Measurements from ENCODE around the gene MAPK6.
A peak's percentile ranks its signal among the peaks of the same experiment; 100 is the strongest.

MAPK6 gene

DNA sequence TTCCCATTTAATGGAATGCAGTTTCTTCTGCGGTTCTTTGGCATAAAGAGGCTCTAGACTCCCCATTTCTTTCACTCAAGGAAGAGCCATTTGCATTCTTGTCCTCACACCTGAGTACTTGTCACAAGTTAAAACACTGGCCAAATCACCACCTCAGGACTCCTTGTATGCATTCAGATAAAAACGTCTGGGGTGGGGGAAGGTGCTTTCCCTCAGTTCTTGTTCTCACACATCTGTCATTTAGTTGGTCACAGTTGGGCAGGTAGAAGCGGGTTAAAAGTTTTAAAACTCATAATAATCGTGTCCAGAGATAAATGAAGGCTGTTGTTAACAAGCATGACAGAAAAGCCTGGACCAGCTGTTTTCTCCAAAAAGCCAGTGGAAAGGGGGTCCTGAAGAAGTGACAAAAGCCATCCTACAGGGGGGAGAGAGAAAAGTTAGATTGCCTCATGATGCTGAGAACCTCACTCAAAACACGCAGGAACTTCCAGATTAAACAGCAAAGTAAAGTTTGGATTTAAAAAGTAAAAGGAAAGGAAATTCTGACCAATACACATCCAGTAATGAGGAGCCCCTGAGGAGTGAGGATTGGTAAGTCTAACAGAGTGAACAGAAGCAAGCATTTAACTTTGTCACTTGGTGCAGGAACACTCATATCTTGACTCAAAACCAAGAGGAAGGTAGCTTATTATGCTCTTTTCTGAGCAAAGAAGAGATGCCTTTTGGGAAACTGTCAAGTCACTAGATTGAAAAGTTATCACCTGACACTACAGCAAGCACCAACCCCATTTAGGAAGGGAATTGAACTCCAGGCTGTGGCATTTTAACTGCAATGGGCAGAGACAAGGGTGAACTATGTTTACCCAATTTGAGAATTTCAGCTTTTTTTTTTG, 90.8 kb downstream of the MAPK6 start:
- Mint-ChIP-seq H3K4me3 (no peak overlapping the region), H3K9me3 (ENCODE audit: low read depth) (no peaks in the 10 kb centered on the region), H3K4me1 (ENCODE audit: low read depth) (peaks cover 4% of the 10 kb centered on the region), H3K27me3 (peaks cover 22% of the 10 kb centered on the region), H3K27ac (no peak overlapping the region), H3K36me3 (no peaks in the 10 kb centered on the region)

DNA sequence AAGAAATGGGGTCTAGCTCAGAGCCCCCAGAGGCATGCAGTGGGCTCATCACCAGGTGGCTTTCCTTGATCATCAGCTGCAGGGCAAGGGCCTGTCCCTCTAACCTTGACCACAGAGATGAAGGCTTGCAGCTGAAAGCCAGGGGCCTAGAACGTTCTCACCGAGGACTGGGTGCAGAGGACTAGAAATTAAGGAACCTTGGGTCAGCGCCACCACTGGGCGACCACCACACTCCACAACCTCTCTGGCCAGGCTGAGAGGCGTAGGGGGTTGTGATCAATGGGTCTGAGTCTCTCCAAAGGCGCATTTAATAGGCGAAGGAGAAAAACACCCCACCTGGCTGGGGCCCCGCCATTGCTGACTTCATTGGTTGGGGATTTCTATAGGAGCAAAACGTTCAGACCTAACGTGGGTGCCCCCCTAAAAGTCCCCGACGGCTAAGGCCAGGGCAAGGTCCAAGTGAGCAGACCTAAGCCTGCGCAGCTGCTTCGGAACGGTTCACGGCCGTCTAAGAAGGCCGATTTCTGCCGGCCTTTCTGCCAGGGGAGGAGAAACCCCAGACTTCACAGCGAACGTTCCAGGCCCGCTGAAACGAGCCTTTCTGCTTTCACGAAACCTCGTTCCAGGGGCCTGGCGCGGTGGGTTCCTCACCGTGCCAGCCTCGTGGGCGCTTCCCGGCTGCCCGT, 92.6 kb downstream of the MAPK6 start:
- peaks cover 20% of the 10 kb centered on the region for H3K27me3 Mint-ChIP-seq
- peak overlapping the region; percentile 73 for H3K4me3 Mint-ChIP-seq
- H3K9me3 Mint-ChIP-seq (ENCODE audit: low read depth) = no peaks in the 10 kb centered on the region
- H3K27ac Mint-ChIP-seq = no peak overlapping the region
- peaks cover 15% of the 10 kb centered on the region for H3K4me1 Mint-ChIP-seq (ENCODE audit: low read depth)
- H3K36me3 Mint-ChIP-seq = no peaks in the 10 kb centered on the region

DNA sequence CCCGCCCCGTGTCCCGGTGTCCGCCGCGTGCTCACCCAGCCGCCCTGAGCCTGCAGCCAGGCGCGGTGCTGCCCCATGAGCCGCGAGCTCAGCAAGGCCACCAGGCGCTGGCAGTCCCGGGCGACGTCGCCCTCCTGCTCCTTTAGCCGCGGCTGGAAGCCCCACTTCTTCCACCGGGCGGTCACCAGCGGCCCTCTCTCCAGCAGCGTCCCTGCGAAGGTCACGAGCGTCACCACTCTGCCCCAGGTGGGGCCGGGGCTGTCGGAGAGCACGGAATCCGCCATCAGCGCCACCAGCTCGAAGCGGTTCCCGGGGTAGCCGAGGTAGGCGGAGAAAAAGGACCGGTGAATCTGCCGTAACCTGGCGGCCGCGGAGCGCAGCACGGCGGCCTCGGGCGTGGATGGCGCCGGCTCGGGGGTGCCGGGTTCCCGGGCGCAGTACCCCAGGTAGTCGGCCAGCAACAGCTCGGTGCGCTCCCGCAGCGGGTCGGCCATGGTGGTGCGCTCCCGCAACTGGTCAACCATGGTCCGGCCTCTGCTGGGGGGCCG, 93.3 kb downstream of the MAPK6 start:
- H3K4me3 Mint-ChIP-seq = peak overlapping the region; percentile 73
- H3K9me3 Mint-ChIP-seq (ENCODE audit: low read depth) = no peaks in the 10 kb centered on the region
- H3K36me3 Mint-ChIP-seq = no peaks in the 10 kb centered on the region
- H3K4me1 Mint-ChIP-seq (ENCODE audit: low read depth) = peaks cover 15% of the 10 kb centered on the region
- no peak overlapping the region for H3K27ac Mint-ChIP-seq
- peaks cover 18% of the 10 kb centered on the region for H3K27me3 Mint-ChIP-seq

DNA sequence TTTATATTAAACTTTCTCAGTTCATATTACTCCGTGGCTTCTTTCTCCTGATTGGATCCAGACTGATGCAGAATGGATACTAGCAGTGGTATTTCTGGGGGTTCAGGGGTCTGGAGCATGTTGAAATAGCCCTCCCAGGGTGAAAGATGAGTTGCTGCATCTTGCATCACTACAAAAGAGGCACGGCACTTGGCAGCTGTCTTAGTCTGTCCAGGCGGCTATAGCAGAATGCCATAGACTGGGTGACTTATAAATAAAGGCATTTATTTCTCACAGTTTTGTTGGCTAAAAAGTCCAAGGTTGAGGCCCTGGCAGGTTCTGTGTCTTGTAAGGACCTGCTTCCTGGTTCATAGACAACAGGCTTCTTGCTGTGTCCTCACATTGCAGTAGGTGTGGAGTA, 94.2 kb downstream of the MAPK6 start:
- H3K36me3 Mint-ChIP-seq = no peaks in the 10 kb centered on the region
- no peaks in the 10 kb centered on the region for H3K9me3 Mint-ChIP-seq (ENCODE audit: low read depth)
- H3K4me3 Mint-ChIP-seq = peak overlapping the region; percentile 73
- H3K4me1 Mint-ChIP-seq (ENCODE audit: low read depth) = peaks cover 15% of the 10 kb centered on the region
- peaks cover 18% of the 10 kb centered on the region for H3K27me3 Mint-ChIP-seq
- no peak overlapping the region for H3K27ac Mint-ChIP-seq

DNA sequence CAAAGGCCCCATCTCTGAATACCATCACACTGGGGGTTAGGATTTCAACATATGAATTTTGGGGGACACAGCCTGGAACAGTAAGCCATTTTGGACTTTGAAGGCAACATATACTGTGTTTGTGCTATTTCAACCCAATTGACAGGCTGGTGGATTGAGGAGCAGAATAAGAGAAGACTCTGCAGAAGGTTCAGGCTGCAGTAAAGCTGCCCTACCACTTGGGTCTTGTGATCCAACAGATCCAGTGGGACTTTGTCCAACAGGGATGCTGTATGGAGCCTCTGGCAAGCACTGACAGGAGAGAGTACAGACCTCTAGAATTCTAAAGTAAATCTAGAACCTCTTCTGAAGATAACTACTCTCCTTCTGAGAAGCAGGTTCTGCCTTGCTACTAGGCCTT, 94.7 kb downstream of the MAPK6 start:
- Mint-ChIP-seq H3K27ac (no peak overlapping the region), H3K27me3 (peaks cover 15% of the 10 kb centered on the region), H3K4me3 (no peak overlapping the region), H3K4me1 (ENCODE audit: low read depth) (peaks cover 15% of the 10 kb centered on the region), H3K36me3 (no peaks in the 10 kb centered on the region), H3K9me3 (ENCODE audit: low read depth) (no peaks in the 10 kb centered on the region)

DNA sequence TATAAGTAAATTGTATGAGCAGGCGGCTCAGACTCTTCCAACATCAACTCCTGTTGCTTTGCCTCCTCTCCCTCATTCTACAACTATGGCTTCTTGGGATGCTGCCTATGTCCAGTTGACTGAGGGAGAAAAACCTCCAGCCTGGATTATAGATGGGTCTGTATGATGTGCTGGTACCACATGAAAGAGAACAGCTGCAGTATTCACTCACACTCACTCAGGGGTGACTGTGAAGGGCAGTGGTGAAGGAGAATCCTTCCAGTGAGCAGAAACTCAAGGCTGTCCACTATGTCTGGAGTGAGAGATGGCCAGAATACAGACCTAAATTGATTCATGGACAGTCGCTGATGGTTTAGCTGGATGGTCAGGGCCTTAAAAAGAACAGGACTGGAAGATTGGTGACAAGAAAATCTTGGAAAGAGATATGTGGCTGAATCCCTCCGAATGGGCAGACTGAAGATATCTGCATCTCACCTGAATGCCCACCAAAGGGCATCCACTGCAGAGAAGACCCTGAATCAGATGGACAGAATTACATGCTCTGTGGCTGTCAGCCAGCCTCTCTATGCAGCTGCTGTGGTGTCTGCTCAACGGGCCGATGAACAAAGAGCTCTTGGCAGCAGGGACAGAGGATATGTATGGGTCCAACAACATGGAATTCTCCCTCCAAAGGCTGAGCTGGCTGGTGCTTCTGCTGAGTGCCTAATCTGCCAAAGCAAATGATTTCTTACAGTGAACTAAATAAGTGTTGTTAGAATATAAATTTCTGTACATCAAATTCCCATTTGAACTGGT, 95.4 kb downstream of the MAPK6 start:
- peaks cover 12% of the 10 kb centered on the region for H3K27me3 Mint-ChIP-seq

DNA sequence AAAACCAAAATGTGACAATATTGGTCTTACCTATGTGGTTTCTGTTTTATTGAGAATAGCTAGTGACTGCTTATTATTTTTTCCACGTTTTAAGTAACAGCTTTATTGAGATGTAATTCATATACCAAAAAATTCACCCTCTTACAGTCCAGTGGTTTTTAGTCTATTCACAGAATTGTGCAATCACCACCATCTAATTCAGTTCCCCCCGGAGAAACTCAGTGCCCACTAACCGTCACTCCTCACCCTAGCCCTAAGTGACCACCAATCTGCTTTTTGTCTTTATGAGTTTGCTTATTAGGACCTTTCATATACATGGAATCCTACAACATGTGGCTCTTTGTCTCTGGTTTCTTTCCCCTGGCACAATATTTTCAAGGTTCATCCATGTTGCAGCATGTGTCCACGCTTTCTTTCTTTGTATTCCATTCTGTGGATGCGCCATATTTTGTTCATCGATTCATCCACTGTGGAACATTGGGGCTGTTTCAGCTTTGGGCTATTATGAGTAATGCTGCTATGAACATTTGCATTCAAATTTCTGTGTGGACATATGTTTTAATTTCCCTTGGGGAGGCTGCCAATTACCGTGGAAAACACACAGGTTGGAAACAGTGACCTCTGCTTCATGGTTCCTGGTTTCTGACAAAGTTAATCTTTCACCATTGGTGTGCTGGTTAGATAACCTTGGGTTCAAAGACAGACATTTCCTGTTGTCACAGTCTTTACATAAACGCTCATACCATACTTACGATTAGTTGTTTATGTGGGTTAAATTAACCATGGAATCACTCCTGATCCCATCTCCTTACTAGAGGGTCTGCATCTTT, 96.8 kb downstream of the MAPK6 start:
- H3K9me3 Mint-ChIP-seq (ENCODE audit: low read depth) = no peaks in the 10 kb centered on the region
- peaks cover 4% of the 10 kb centered on the region for H3K27me3 Mint-ChIP-seq
- peaks cover 15% of the 10 kb centered on the region for H3K4me1 Mint-ChIP-seq (ENCODE audit: low read depth)
- no peaks in the 10 kb centered on the region for H3K36me3 Mint-ChIP-seq
- no peak overlapping the region for H3K27ac Mint-ChIP-seq
- H3K4me3 Mint-ChIP-seq = no peak overlapping the region

More for the DNA sequence above, 95.4 kb downstream of the MAPK6 start:
- Mint-ChIP-seq H3K36me3 (no peaks in the 10 kb centered on the region), H3K27ac (no peak overlapping the region), H3K4me3 (no peak overlapping the region), H3K4me1 (ENCODE audit: low read depth) (peaks cover 15% of the 10 kb centered on the region), H3K9me3 (ENCODE audit: low read depth) (no peaks in the 10 kb centered on the region)
